CD4-positive, alpha-beta T cell treated with Interleukin-4 for 1 hour (primary cell): ENCODE measurements around the gene HAUS1.
"Not testable (repeated sequence)": the region's sequence is repeated elsewhere in the genome, so short reads cannot be mapped to it uniquely, and the experiment has no call there.

Source experiments
- DNase-seq, 2 donors: peaks; one replicate each; pipeline ENCODE4 v3.0.0-alpha.2; 2020 to 2022

Gene HAUS1

GRCh38 chr18:46104128-46104911 lies at the start of gene HAUS1:
TSS of gene HAUS1 (plus strand) at chr18:46104385. CDS start at chr18:46104412, 27 bp downstream.
- DNase-seq: peak; percentile 77 to 83

- peak in 1 of 2 donors; percentile 35 for DNase-seq
Observed at GRCh38 chr18:46054956-46055837, 49.0 kb upstream of the HAUS1 start.

- DNase-seq: no peak
Observed at GRCh38 chr18:46055838-46056230, 48.4 kb upstream of the HAUS1 start.

GRCh38 chr18:46060359-46060841 lies 43.8 kb upstream of the HAUS1 start:
- no peak for DNase-seq

GRCh38 chr18:46061387-46061786 lies 42.8 kb upstream of the HAUS1 start:
- no peak for DNase-seq

- no peak for DNase-seq
Observed at GRCh38 chr18:46061796-46062195, 42.4 kb upstream of the HAUS1 start.

GRCh38 chr18:46062781-46063180 lies 41.4 kb upstream of the HAUS1 start:
- DNase-seq: no peak

GRCh38 chr18:46067438-46068007 lies 36.7 kb upstream of the HAUS1 start:
- DNase-seq: no peak

GRCh38 chr18:46068763-46069162 lies 35.4 kb upstream of the HAUS1 start:
- no peak for DNase-seq

GRCh38 chr18:46069524-46069923 lies 34.7 kb upstream of the HAUS1 start:
- DNase-seq: no peak

GRCh38 chr18:46070232-46070631 lies 34.0 kb upstream of the HAUS1 start:
- DNase-seq: no peak

GRCh38 chr18:46070815-46071652 lies 33.2 kb upstream of the HAUS1 start:
- DNase-seq: peak; percentile 13 to 23

- peak; percentile 67 to 68 for DNase-seq
Observed at GRCh38 chr18:46071653-46072375, 32.4 kb upstream of the HAUS1 start, which contains the start of gene PSTPIP2. TSS of gene PSTPIP2 (minus strand) at chr18:46072260. CDS start at chr18:46072188, 72 bp downstream.

- no peak for DNase-seq
Observed at GRCh38 chr18:46072376-46072867, 31.8 kb upstream of the HAUS1 start.

GRCh38 chr18:46072959-46073358 lies 31.2 kb upstream of the HAUS1 start:
- no peak for DNase-seq

- DNase-seq: peak; percentile 55 to 82
Observed at GRCh38 chr18:46073474-46074331, 30.5 kb upstream of the HAUS1 start.

- DNase-seq: no peak
Observed at GRCh38 chr18:46079336-46079735, 24.8 kb upstream of the HAUS1 start.

- no peak for DNase-seq
Observed at GRCh38 chr18:46080156-46080555, 24.0 kb upstream of the HAUS1 start.

GRCh38 chr18:46084431-46084830 lies 19.8 kb upstream of the HAUS1 start:
- no peak for DNase-seq

GRCh38 chr18:46088501-46088900 lies 15.7 kb upstream of the HAUS1 start:
- DNase-seq: not testable (repeated sequence)
